HCT116 (cell line): ENCODE results near the gene MED13L. TPM values are rescaled to one million over a fixed set of nuclear protein-coding genes. Genes with fewer than 3 reads are reported as not detected.

ENCODE experiments used
- ATAC-seq: fragments of 200-7000 bp; cut with Tn5 transposase; 2 replicates; pipeline ENCODE4 v1.9.1; 2020; ENCODE audit warnings: mild to moderate bottlenecking, moderate library complexity
- BruUV-seq: library from RNA; stranded (reverse); fragments of 400-500 nt; replicated peaks from 2 replicates; lab custom pipeline; 2021; lab: Mats Ljungman, UMichigan
- CTCF ChIA-PET: fragments of 300-600 bp; sonication (Branson Sonifier 250); formaldehyde crosslinking; loops from one replicate; lab custom pipeline; 2021; ENCODE audit warnings: antibody characterized with exemption; lab: Charles Lee
- POLR2A ChIA-PET: fragments of 300-600, 350-600 bp; sonication (Branson Sonifier 250); formaldehyde crosslinking; loops from one replicate; lab custom pipeline; 2021; ENCODE audit warnings: antibody characterized with exemption; lab: Charles Lee
- RAD21 ChIA-PET, 2 experiments: fragments of 300-600 bp; sonication (Branson Sonifier 250); formaldehyde crosslinking; loops; one replicate each; lab custom pipeline; 2023; ENCODE audit warnings: low total read pairs in 2 of 2; ENCODE audit not compliant: uncharacterized antibody in 2 of 2, unreplicated experiment in 2 of 2, low non-redundant PET in 1 of 2; lab: Charles Lee
- DNase-seq: peaks from one replicate; pipeline ENCODE4 v3.0.0-alpha.2; 2010; ENCODE audit warnings: low read depth, low spot score
- H2AFZ ChIP-seq: fragments of 200-600 bp; shearing (Covaris generic), sonication (generic); 2 replicates; pipeline ENCODE4 v1.6.1; 2017; ENCODE audit warnings: low read depth, mixed run types, mixed read lengths, antibody characterized with exemption, low read length; ENCODE audit not compliant: poor library complexity, severe bottlenecking
- H3K27ac ChIP-seq: 2 replicates; pipeline ENCODE4 v1.5.1; 2012; ENCODE audit warnings: low read depth, low read length
- H3K27me3 ChIP-seq: fragments of 200-600 bp; sonication (generic); 2 replicates; pipeline ENCODE4 v1.6.1; 2016; ENCODE audit warnings: mixed run types, low read length, mixed read lengths; ENCODE audit not compliant: insufficient read depth
- H3K36me3 ChIP-seq, 2 experiments: fragments of 200-500 bp in 1 of 2; fragments of 200-600 bp in 1 of 2; sonication (Bioruptor generic) in 1 of 2; sonication (generic) in 1 of 2; 2 replicates each; pipeline versions ENCODE4 v1.5.1 to v1.6.1; 2014 to 2016; ENCODE audit warnings: low read length in 2 of 2, inconsistent platforms in 1 of 2, mixed read lengths in 1 of 2, mixed run types in 1 of 2; ENCODE audit not compliant: insufficient read depth in 2 of 2, control insufficient read depth in 1 of 2
- H3K4me1 ChIP-seq, 2 experiments: fragments of 200-600 bp in 1 of 2; sonication (generic) in 1 of 2; 2 replicates each; pipeline versions ENCODE4 v1.5.1 to v1.6.1; 2012 to 2017; ENCODE audit warnings: low read length in 2 of 2, inconsistent platforms in 1 of 2, mild to moderate bottlenecking in 1 of 2, mixed read lengths in 1 of 2, mixed run types in 1 of 2, moderate library complexity in 1 of 2; ENCODE audit not compliant: insufficient read depth in 2 of 2, control insufficient read depth in 1 of 2
- H3K4me2 ChIP-seq: fragments of 200-600 bp; sonication (generic); 2 replicates; pipeline ENCODE4 v1.6.1; 2017; ENCODE audit warnings: mixed run types, low read length, mixed read lengths
- H3K4me3 ChIP-seq, 2 experiments: fragments of 200-600 bp in 1 of 2; sonication (generic) in 1 of 2; replicated peaks in 1 of 2; 2 replicates each; pipeline ENCODE4 v1.5.1; 2011 to 2016; ENCODE audit warnings: low read length in 2 of 2, control low read depth in 1 of 2, low read depth in 1 of 2, mild to moderate bottlenecking in 1 of 2, mixed read lengths in 1 of 2, mixed run types in 1 of 2
- H3K79me2 ChIP-seq: fragments of 200-600 bp; sonication (generic); 2 replicates; pipeline ENCODE4 v1.6.1; 2017; ENCODE audit warnings: mild to moderate bottlenecking, mixed run types, low read length, moderate library complexity, mixed read lengths; ENCODE audit not compliant: insufficient read depth
- H3K9ac ChIP-seq: fragments of 200-600 bp; sonication (generic); 2 replicates; pipeline ENCODE4 v1.6.1; 2016; ENCODE audit warnings: low read length, mixed read lengths
- H3K9me2 ChIP-seq: fragments of 200-600 bp; sonication (generic), shearing (Covaris generic); 2 replicates; pipeline ENCODE4 v1.6.1; 2017; ENCODE audit warnings: mixed run types, mild to moderate bottlenecking, moderate library complexity; ENCODE audit not compliant: insufficient read depth
- H3K9me3 ChIP-seq, 2 experiments: fragments of 200-500 bp in 1 of 2; fragments of 200-600 bp in 1 of 2; sonication (Bioruptor generic) in 1 of 2; sonication (generic) in 1 of 2; 2 replicates each; pipeline ENCODE4 v1.6.1; 2014 to 2017; ENCODE audit warnings: low read length in 2 of 2, mixed read lengths in 2 of 2, inconsistent platforms in 1 of 2, low read depth in 1 of 2, mild to moderate bottlenecking in 1 of 2, mixed run types in 1 of 2, moderate library complexity in 1 of 2; ENCODE audit not compliant: control insufficient read depth in 1 of 2, insufficient read depth in 1 of 2
- H4K20me1 ChIP-seq: fragments of 200-600 bp; sonication (generic), shearing (Covaris generic); 2 replicates; pipeline ENCODE4 v1.6.1; 2017; ENCODE audit warnings: mixed run types, mild to moderate bottlenecking, moderate library complexity; ENCODE audit not compliant: insufficient read depth
- ATF3 ChIP-seq: IDR thresholded peaks from 2 replicates; pipeline ENCODE4 v1.6.1; 2012
- CBX3 ChIP-seq: IDR thresholded peaks from 2 replicates; pipeline ENCODE4 v1.6.1; 2012; ENCODE audit warnings: low read depth
- CTCF ChIP-seq, 3 experiments: fragments of 200-600 bp in 1 of 3; sonication (generic) in 1 of 3; IDR thresholded peaks in 2 of 3; conservative IDR thresholded peaks in 1 of 3; 2 replicates each; pipeline ENCODE4 v1.5.1; 2012 to 2017; ENCODE audit warnings: low read depth in 2 of 3, low read length in 2 of 3, antibody characterized with exemption in 1 of 3, borderline replicate concordance in 1 of 3, control low read depth in 1 of 3, mild to moderate bottlenecking in 1 of 3, mixed read lengths in 1 of 3, mixed run types in 1 of 3, moderate library complexity in 1 of 3; ENCODE audit not compliant: insufficient read depth in 1 of 3
- EGR1 ChIP-seq: IDR thresholded peaks from 2 replicates; pipeline ENCODE4 v1.6.1; 2012; ENCODE audit warnings: low read depth
- ELF1 ChIP-seq: IDR thresholded peaks from 2 replicates; pipeline ENCODE4 v1.6.1; 2012; ENCODE audit warnings: low read depth, borderline replicate concordance
- EZH2 ChIP-seq: fragments of 200-600 bp; sonication (generic); IDR thresholded peaks from 2 replicates; pipeline ENCODE4 v1.6.1; 2017; ENCODE audit warnings: antibody characterized with exemption, mixed run types
- FOSL1 ChIP-seq: IDR thresholded peaks from 2 replicates; pipeline ENCODE4 v1.6.1; 2012; ENCODE audit warnings: low read depth
- JUND ChIP-seq: IDR thresholded peaks from 2 replicates; pipeline ENCODE4 v1.6.1; 2012
- MAX ChIP-seq: IDR thresholded peaks from 2 replicates; pipeline ENCODE4 v1.6.1; 2012
- POLR2A ChIP-seq: IDR thresholded peaks from 2 replicates; pipeline ENCODE4 v1.7.0; 2011; ENCODE audit warnings: borderline replicate concordance; ENCODE audit not compliant: insufficient read depth, insufficient read length; ENCODE audit errors: extremely low read depth
- POLR2AphosphoS5 ChIP-seq: IDR thresholded peaks from 2 replicates; pipeline ENCODE4 v1.6.1; 2011; ENCODE audit warnings: mild to moderate bottlenecking, low read depth, low read length, moderate library complexity
- RAD21 ChIP-seq: IDR thresholded peaks from 2 replicates; pipeline ENCODE4 v1.6.1; 2012; ENCODE audit warnings: low read depth, mild to moderate bottlenecking
- REST ChIP-seq: IDR thresholded peaks from 2 replicates; pipeline ENCODE4 v1.6.1; 2012; ENCODE audit warnings: low read depth
- SP1 ChIP-seq: IDR thresholded peaks from 2 replicates; pipeline ENCODE4 v1.6.1; 2012; ENCODE audit warnings: low read depth
- SRF ChIP-seq: IDR thresholded peaks from 2 replicates; pipeline ENCODE4 v1.6.1; 2012; ENCODE audit warnings: low read depth
- TCF7L2 ChIP-seq: IDR thresholded peaks from 2 replicates; pipeline ENCODE4 v1.7.0; 2011; ENCODE audit warnings: borderline replicate concordance, inconsistent platforms; ENCODE audit not compliant: insufficient read depth, insufficient read length; ENCODE audit errors: extremely low read depth
- YY1 ChIP-seq: IDR thresholded peaks from 2 replicates; pipeline ENCODE4 v1.6.1; 2011; ENCODE audit warnings: low read length, low read depth, moderate library complexity, mild to moderate bottlenecking; ENCODE audit not compliant: insufficient replicate concordance; ENCODE audit errors: extremely low read depth
- ZBTB33 ChIP-seq: IDR thresholded peaks from 2 replicates; pipeline ENCODE4 v1.6.1; 2011; ENCODE audit warnings: mild to moderate bottlenecking, low read length, moderate library complexity; ENCODE audit not compliant: insufficient replicate concordance; ENCODE audit errors: extremely low read depth
- ZFX ChIP-seq: fragments of 450-650 bp; IDR thresholded peaks from 2 replicates; pipeline ENCODE4 v1.6.1; 2017
- intact Hi-C: fragments of 100-400 bp; cut with micrococcal nuclease; formaldehyde crosslinking; loops from 2 replicates; pipeline ENCODE4 v1.10.0; 2022
- total RNA-seq: library from RNA; stranded (reverse); gene quantifications from one replicate; pipeline ENCODE4 v1.2.1, GENCODE V29; 2021; ENCODE audit not compliant: unreplicated experiment

MED13L gene
- total RNA-seq, 1 experiment from 2014 or later = 176 TPM

GRCh38 chr12:116058574-116058973 is 218.9 kb downstream of the MED13L start:
- H3K27ac ChIP-seq = no peak overlapping the region
- peaks cover 6 to 18% of the 10 kb centered on the region in 2 experiments; a peak in 3 of 4 replicates for H3K4me1 ChIP-seq
- intact Hi-C loops = no loop called here
- ChIA-PET POLR2A (no interaction called here), RAD21 (no interaction called here), CTCF (interaction anchor here (1.6 kb wide), 1 partner anchor 9 kb away, joined by 4 read pairs; no protein-coding TSS in a partner anchor)
- H3K27me3 ChIP-seq = no peaks in the 10 kb centered on the region
- peaks cover 27% of the 10 kb centered on the region for H4K20me1 ChIP-seq
- H3K9me2 ChIP-seq = no peaks in the 10 kb centered on the region
- H3K79me2 ChIP-seq = peaks cover 100% of the 10 kb centered on the region
- H3K4me2 ChIP-seq = no peak overlapping the region
- DNase-seq = no peak
- no peak overlapping the region for H3K9ac ChIP-seq
- no peak for ATAC-seq
- BruUV-seq = no TSS peak
- H2AFZ ChIP-seq = no peak overlapping the region
- H3K4me3 ChIP-seq = no peak overlapping the region
- H3K9me3 ChIP-seq = no peaks in the 10 kb centered on the region
- H3K36me3 ChIP-seq = no peaks in the 10 kb centered on the region
- TF ChIP-seq REST = no peak
- no peak for TF ChIP-seq POLR2AphosphoS5
- no peak for TF ChIP-seq RAD21
- TF ChIP-seq ZBTB33 = no peak
- no peak for TF ChIP-seq JUND
- no peak for TF ChIP-seq YY1
- TF ChIP-seq POLR2A = no peak
- no peak for TF ChIP-seq SP1
- no peak for TF ChIP-seq EZH2
- TF ChIP-seq FOSL1 = no peak
- TF ChIP-seq SRF = no peak
- TF ChIP-seq EGR1 = no peak
- no peak for TF ChIP-seq ZFX
- no peak for TF ChIP-seq CTCF (IDR thresholded peaks at IDR 0.05 in 2 of 3, conservative IDR thresholded peaks at IDR 0.05 in 1 of 3; ENCODE audit: borderline replicate concordance in 1 of 3, insufficient read depth in 1 of 3, low read depth in 2 of 3, low read length in 2 of 3)
- no peak for TF ChIP-seq CBX3
- TF ChIP-seq ELF1 = no peak
- TF ChIP-seq ATF3 = no peak
- no peak for TF ChIP-seq MAX
- TF ChIP-seq TCF7L2 = no peak
